Fibroblast of lung (primary cell): Measurements from ENCODE around the gene TRIM44. TPM values are rescaled to one million over a fixed set of nuclear protein-coding genes. Genes with fewer than 3 reads are reported as not detected.

Experiments
- DNase-seq, 2 donors: peaks; one replicate each; pipeline versions ENCODE4 v3.0.0 to v3.0.0-alpha.2; 2010; ENCODE audit warnings: low read depth in 2 of 2
- H2AFZ ChIP-seq: 2 replicates; pipeline ENCODE4 v1.5.1; 2012; ENCODE audit warnings: low read length, control low read depth, inconsistent platforms
- H3K27ac ChIP-seq: 2 replicates; pipeline ENCODE4 v1.5.1; 2011; ENCODE audit warnings: low read length, control low read depth; ENCODE audit not compliant: insufficient read depth
- H3K27me3 ChIP-seq: 2 replicates; pipeline ENCODE4 v1.5.1; 2011; ENCODE audit warnings: mild to moderate bottlenecking, low read length; ENCODE audit not compliant: control insufficient read depth, insufficient read depth
- H3K36me3 ChIP-seq: 2 replicates; pipeline ENCODE4 v1.5.1; 2011; ENCODE audit warnings: low read length; ENCODE audit not compliant: control insufficient read depth, insufficient read depth
- H3K4me1 ChIP-seq: 2 replicates; pipeline ENCODE4 v1.5.1; 2011; ENCODE audit warnings: low read length; ENCODE audit not compliant: control insufficient read depth, insufficient read depth; ENCODE audit errors: extremely low read depth
- H3K4me2 ChIP-seq: 2 replicates; pipeline ENCODE4 v1.5.1; 2011; ENCODE audit warnings: low read length, control low read depth; ENCODE audit not compliant: insufficient read depth; ENCODE audit errors: extremely low read depth
- H3K4me3 ChIP-seq, 4 experiments: fragments of 200-600 bp in 1 of 4; sonication (generic) in 1 of 4; replicated peaks in 1 of 4; 2 replicates each; pipeline ENCODE4 v1.5.1; 2011 to 2016; ENCODE audit warnings: low read length in 4 of 4, low read depth in 3 of 4, mild to moderate bottlenecking in 3 of 4, control low read depth in 2 of 4, inconsistent platforms in 1 of 4, mixed read lengths in 1 of 4; ENCODE audit not compliant: insufficient read depth in 1 of 4; ENCODE audit errors: control extremely low read depth in 1 of 4
- H3K79me2 ChIP-seq: 2 replicates; pipeline ENCODE4 v1.5.1; 2012; ENCODE audit warnings: mild to moderate bottlenecking, low read length, inconsistent platforms; ENCODE audit not compliant: control insufficient read depth, insufficient read depth
- H3K9ac ChIP-seq: 2 replicates; pipeline ENCODE4 v1.5.1; 2011; ENCODE audit warnings: mild to moderate bottlenecking, low read length, control low read depth; ENCODE audit not compliant: insufficient read depth
- H3K9me3 ChIP-seq: 2 replicates; pipeline ENCODE4 v1.5.1; 2012; ENCODE audit warnings: low read depth, low read length; ENCODE audit not compliant: control insufficient read depth, insufficient read depth
- H4K20me1 ChIP-seq: 2 replicates; pipeline ENCODE4 v1.5.1; 2011; ENCODE audit warnings: low read length; ENCODE audit not compliant: control insufficient read depth, insufficient read depth; ENCODE audit errors: extremely low read depth
- CTCF ChIP-seq, 2 donors: IDR thresholded peaks in 1 of 2; conservative IDR thresholded peaks in 1 of 2; 1 replicate in 1 of 2; 2 replicates in 1 of 2; pipeline ENCODE4 v1.5.1; 2011 to 2012; ENCODE audit warnings: low read length in 2 of 2, control low read depth in 1 of 2, inconsistent platforms in 1 of 2, low read depth in 1 of 2, mild to moderate bottlenecking in 1 of 2
- EZH2 ChIP-seq: IDR thresholded peaks from 2 replicates; pipeline ENCODE4 v1.5.1; 2012; ENCODE audit warnings: low read length, control low read depth, mild to moderate bottlenecking; ENCODE audit errors: missing control alignments
- polyA plus RNA-seq, 2 donors: library from polyadenylated mRNA; depleted of rRNA in 1 of 2; stranded (reverse) in 1 of 2; unstranded in 1 of 2; fragments of >200 nt; gene quantifications; 2 replicates each; pipeline ENCODE4 v1.2.1, GENCODE V29; 2011 to 2012; ENCODE audit warnings: missing spikeins in 1 of 2
- total RNA-seq: library from RNA; depleted of rRNA; stranded (reverse); fragments of >200 nt; gene quantifications from 2 replicates; pipeline ENCODE4 v1.2.1, GENCODE V29; 2014

Gene TRIM44
- total and polyA plus RNA-seq, 2 donors (not counting 1 experiment from before 2014, with no cell fraction given), result 10.4 to 78.3 TPM

- Histone ChIP-seq H3K4me3 (no peak overlapping the region), H4K20me1 (no peaks in the 10 kb centered on the region), H2AFZ (no peak overlapping the region), H3K4me1 (no peaks in the 10 kb centered on the region), H3K79me2 (no peaks in the 10 kb centered on the region), H3K27ac (no peak overlapping the region), H3K27me3 (peaks cover 22% of the 10 kb centered on the region), H3K9me3 (no peaks in the 10 kb centered on the region), H3K4me2 (no peak overlapping the region), H3K9ac (no peak overlapping the region), H3K36me3 (no peaks in the 10 kb centered on the region)
- no peak for DNase-seq
- no peak for TF ChIP-seq EZH2
- TF ChIP-seq CTCF (conservative IDR thresholded peaks at IDR 0.05 in 1 of 2, IDR thresholded peaks at IDR 0.05 in 1 of 2; ENCODE audit: low read depth in 1 of 2, low read length in 2 of 2), result no peak
Observed at GRCh38 chr11:35851342-35851741, 188.8 kb downstream of the TRIM44 start.

DNA sequence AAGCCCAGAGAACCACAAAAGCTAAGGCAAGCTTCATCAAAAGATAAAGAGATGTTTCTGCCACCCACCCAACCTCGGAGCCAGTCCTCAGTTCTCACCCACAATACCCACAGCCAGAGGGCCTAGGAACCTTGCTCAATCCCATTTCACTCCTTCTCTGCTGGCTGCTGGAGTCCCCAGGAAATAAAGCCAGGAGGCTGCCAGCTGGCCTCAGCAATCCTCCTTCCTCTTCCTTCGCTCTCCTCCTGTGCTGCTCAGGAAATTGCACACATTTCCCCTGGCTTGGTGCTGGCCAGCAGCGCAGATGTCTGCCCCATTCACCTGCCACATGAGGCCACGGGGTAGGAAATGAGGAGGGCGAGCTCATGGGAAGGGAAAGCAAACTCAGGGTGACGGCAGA, 189.5 kb downstream of the TRIM44 start:
- Histone ChIP-seq H3K9me3 (no peaks in the 10 kb centered on the region), H2AFZ (no peak overlapping the region), H3K79me2 (no peaks in the 10 kb centered on the region), H3K4me3 (no peak overlapping the region), H4K20me1 (no peaks in the 10 kb centered on the region), H3K4me1 (no peaks in the 10 kb centered on the region), H3K27ac (no peak overlapping the region), H3K27me3 (peaks cover 22% of the 10 kb centered on the region), H3K9ac (no peak overlapping the region), H3K4me2 (no peak overlapping the region), H3K36me3 (no peaks in the 10 kb centered on the region)
- DNase-seq, result peak in 1 of 2 donors; percentile 19
- TF ChIP-seq EZH2 (no peak), CTCF (conservative IDR thresholded peaks at IDR 0.05 in 1 of 2, IDR thresholded peaks at IDR 0.05 in 1 of 2; ENCODE audit: low read depth in 1 of 2, low read length in 2 of 2) (no peak)

- H3K36me3 ChIP-seq, result no peaks in the 10 kb centered on the region
- no peaks in the 10 kb centered on the region for H4K20me1 ChIP-seq
- DNase-seq, result no peak
- no peak overlapping the region for H3K27ac ChIP-seq
- no peak for TF ChIP-seq EZH2
- no peak for TF ChIP-seq CTCF (conservative IDR thresholded peaks at IDR 0.05 in 1 of 2, IDR thresholded peaks at IDR 0.05 in 1 of 2; ENCODE audit: low read depth in 1 of 2, low read length in 2 of 2)
- no peak overlapping the region for H3K4me3 ChIP-seq
- H3K9ac ChIP-seq, result no peak overlapping the region
- H3K9me3 ChIP-seq, result no peaks in the 10 kb centered on the region
- H3K4me1 ChIP-seq, result no peaks in the 10 kb centered on the region
- peaks cover 19% of the 10 kb centered on the region for H3K27me3 ChIP-seq
- H2AFZ ChIP-seq, result no peak overlapping the region
- H3K79me2 ChIP-seq, result no peaks in the 10 kb centered on the region
- H3K4me2 ChIP-seq, result no peak overlapping the region
Observed at GRCh38 chr11:35853971-35854370, 191.4 kb downstream of the TRIM44 start.
